Regular cardiac myocyte (primary cell): ENCODE data around the gene OR10Z1. TPM values are rescaled to one million over a fixed set of nuclear protein-coding genes. Genes with fewer than 3 reads are reported as not detected.

ENCODE experiments used
- total RNA-seq: library from RNA; depleted of rRNA; stranded (reverse); fragments of >200 nt; gene quantifications from 2 replicates; pipeline ENCODE4 v1.2.3, GENCODE V29; 2014

Gene OR10Z1
- total RNA-seq, result not detected in 2 replicates

GRCh38 chr1:158604968-158605367, at the start of gene OR10Z1:
OR10Z1 (plus strand) TSS chr1:158605268; CDS start chr1:158606439, 1,171 bp downstream.

DNA sequence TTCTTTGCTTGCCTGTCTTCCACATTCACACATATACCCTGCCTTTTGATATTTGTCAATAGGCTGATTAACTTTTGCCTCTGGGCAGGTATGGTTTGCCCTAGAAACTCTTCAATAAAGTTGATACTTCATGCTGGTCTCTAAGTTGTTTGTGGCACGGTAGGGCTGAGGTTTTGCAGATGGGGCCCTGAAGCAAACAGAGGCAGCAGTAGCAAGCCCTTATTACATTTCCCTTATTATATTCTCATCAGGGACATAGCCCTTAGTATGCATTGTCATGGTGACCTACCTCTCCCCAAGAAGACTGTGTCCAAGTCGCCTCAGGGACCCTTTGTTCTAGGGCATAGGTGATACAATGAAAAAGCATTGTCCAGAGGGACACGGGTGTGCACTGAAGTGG, 34.6 kb upstream of the OR10Z1 start, which contains the start of gene OR6P1:
TSS of gene OR6P1 (minus strand) at position 101 of the 400 bp plus-strand sequence. CDS start 6,976 bp downstream, outside the sequence.

DNA sequence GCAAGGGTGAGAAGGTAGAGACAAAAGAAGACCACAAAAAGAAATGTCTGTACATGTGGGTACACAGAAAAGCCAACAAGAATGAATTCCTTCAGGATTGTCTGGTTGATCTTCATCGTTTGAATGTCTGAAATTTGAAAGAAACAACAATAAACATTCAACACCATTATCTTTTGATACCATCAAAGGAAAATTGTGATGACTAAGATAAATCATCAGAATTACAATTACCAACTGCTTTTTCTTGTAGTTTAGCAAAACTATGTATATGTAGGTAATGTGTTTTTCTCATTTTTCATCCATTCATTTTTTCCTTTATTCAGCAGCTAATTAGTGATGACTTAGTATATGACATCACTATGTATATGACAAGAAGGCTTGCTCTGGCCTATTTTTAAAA, 25.3 kb upstream of the OR10Z1 start, which contains the start of gene OR10X1:
TSS of gene OR10X1 (minus strand) at position 167 of the 400 bp plus-strand sequence. CDS start at position 167, 0 bp downstream.

Other genes with a start within 250 kb of the OR10Z1 start
- not detected in 2 replicates for gene OR10T2, start 205.8 kb upstream of the OR10Z1 start, total RNA-seq
- not detected in 2 replicates for gene OR10K2, start 179.0 kb upstream of the OR10Z1 start, total RNA-seq
- gene OR10K1, start 143.4 kb upstream of the OR10Z1 start, total RNA-seq, result not detected in 2 replicates
- not detected in 2 replicates for gene OR10R2, start 133.0 kb upstream of the OR10Z1 start, total RNA-seq
- gene OR6Y1, start 50.9 kb upstream of the OR10Z1 start, total RNA-seq, result not detected in 2 replicates
- not detected in 2 replicates for gene OR6P1, start 34.7 kb upstream of the OR10Z1 start, total RNA-seq
- not detected in 2 replicates for gene OR10X1, start 25.4 kb upstream of the OR10Z1 start, total RNA-seq
- under 0.01 and 0.19 TPM in 2 replicates for gene SPTA1, start 81.4 kb downstream of the OR10Z1 start, total RNA-seq
- gene OR6K2, start 95.4 kb downstream of the OR10Z1 start, total RNA-seq, result not detected in 2 replicates
- gene OR6K3, start 115.5 kb downstream of the OR10Z1 start, total RNA-seq, result not detected in 2 replicates
- not detected in 2 replicates for gene OR6K6, start 149.5 kb downstream of the OR10Z1 start, total RNA-seq
- gene OR6N1, start 166.9 kb downstream of the OR10Z1 start, total RNA-seq, result not detected in 2 replicates
- gene OR6N2, start 175.9 kb downstream of the OR10Z1 start, total RNA-seq, result not detected in 2 replicates
- gene MNDA, start 226.1 kb downstream of the OR10Z1 start, total RNA-seq, result not detected in 2 replicates